ENCODE measurements around the gene OTOG. TPM values are rescaled to one million over a fixed set of nuclear protein-coding genes. Genes with fewer than 3 reads are reported as not detected.
"Not testable (repeated sequence)": the region's sequence is repeated elsewhere in the genome, so short reads cannot be mapped to it uniquely, and the experiment has no call there.

The OTOG gene
- polyA plus RNA-seq, 4 donors: 0.22 to 0.75 (median 0.29) TPM

DNA sequence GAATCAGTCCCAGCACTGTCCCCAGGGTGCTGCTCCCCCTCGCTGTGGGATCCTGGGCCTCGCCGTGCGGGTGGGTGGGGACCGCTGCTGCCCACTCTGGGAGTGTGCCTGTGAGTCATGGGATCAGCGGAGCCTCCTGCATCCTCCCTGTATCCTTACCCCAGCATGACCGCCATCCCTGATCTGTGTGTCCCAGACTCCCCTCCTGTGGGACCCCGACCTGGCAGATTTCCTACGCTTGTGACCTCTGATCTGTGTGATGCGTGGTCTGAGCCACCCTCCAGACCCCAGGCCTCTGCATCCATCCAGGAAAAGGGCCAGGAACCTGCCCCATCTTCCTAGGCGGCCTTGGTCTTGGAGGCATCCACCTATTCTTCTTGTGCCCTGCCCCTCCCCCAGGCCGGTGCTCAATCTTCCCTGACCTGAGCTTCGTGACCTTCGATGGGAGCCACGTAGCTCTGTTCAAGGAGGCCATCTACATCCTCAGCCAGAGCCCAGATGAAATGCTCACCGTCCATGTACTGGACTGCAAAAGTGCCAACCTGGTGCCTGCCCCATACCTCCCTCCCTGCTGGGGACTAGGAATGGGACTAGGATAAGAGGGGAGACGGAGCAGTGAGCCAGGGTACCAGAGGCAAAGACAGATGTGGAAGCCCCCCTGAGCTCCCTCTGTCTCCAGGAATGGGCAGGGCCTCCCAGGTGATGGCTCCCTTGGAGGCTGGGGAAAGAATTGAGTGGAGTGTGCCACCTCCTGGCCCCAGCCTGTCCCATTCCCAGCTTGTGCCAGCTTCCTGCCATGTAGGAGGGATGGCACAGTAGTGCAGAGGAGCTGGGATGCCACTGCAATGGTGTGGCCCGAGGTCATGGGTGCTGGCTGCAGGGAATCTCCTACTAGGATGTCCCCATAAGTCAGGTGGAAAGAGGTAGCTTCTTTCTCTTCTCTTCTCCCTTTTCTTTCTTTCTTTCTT lies 65.4 kb downstream of the OTOG start:
- DNase-seq (ENCODE audit: low read depth in 4 of 4, low spot score in 3 of 4): no peak

DNA sequence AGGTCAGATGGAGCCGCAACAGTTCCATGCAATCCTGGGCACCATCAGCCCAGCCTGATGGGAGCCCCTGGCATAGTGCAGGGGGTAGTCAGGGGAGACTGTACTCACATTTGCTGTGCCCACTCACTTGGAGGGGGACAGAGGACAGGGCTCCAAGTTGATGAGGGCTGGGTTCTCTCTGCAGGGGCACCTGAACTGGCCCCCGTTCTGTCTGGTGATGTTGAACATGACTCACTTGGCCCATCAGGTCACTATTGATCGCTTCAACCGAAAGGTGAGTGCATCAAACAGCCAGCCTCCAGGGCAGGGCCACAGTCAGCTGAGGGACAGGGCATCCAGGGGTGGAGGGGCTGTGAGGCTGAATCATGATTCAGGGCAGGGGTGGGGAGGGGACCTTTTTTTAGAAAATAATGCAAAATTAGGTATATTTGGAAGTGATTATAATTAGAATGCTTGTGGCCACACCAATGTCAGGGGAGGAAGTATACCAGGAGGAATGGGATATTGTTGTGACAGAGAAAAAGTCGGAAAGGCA lies 66.4 kb downstream of the OTOG start:
- DNase-seq (ENCODE audit: low read depth in 4 of 4, low spot score in 3 of 4): no peak

DNA sequence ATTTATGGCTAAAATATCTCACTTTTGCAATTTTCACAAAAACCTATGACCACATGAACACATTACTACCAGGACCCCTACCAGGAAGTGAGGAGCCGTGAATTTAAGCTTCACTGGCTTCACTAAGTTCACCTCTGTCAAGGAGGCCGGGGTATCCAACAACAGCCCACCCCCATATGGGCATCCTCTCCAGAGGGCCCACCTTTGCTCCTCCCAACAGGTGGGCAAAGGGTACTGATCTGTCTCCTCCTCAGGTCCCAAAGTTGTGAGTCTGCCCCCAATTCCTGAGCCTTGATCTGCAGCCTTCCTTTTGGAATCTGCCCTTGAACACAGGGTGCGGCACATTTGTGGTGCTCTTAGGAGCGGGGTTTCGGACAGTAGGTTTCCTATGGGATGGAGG lies 66.9 kb downstream of the OTOG start:
- DNase-seq (ENCODE audit: low read depth in 4 of 4, low spot score in 3 of 4): no peak

GRCh38 chr11:17622711-17623110 lies 75.7 kb downstream of the OTOG start:
- not testable (repeated sequence) for DNase-seq (ENCODE audit: low read depth in 4 of 4, low spot score in 3 of 4)

DNA sequence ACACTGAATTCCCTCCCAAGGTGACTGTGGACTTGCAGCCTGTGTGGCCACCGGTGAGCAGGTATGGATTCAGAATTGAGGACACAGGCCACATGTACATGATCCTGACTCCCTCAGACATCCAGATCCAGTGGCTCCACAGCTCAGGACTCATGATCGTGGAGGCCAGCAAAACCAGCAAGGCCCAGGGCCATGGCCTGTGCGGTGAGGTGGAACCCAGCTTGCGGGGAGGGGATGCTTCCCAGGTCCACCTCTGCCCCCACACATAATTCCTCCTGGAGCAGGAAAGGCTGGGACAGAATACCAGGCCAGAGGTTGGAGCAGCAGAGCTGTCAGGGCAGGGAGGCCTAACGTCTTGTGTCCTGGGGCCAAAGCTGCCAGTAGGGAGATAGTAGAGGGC lies 82.1 kb downstream of the OTOG start:
- no peak for DNase-seq (ENCODE audit: low read depth in 4 of 4, low spot score in 3 of 4)

DNA sequence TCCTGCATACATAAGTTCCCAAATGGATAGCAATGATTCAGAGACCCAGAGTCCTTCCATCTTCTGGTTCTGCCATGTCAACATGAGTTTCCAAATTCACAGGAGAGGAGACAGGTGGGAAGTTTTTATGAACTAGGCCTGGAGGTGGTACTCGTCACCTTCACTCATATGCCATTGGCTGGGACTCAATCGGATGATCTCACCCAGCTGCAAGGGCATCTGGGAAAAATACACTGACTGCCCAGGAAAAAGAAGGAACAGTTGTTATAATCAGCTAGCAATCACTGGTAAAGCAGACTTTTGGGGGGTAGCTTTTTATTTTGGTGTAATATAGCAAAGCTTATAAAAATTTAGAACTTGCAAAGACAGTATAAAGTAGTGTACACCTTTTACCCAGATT lies 83.9 kb downstream of the OTOG start:
- no peak for DNase-seq (ENCODE audit: low read depth in 4 of 4, low spot score in 3 of 4)

GRCh38 chr11:17631702-17632365 lies 84.8 kb downstream of the OTOG start:
- no peak for DNase-seq (ENCODE audit: low read depth in 4 of 4, low spot score in 3 of 4)

DNA sequence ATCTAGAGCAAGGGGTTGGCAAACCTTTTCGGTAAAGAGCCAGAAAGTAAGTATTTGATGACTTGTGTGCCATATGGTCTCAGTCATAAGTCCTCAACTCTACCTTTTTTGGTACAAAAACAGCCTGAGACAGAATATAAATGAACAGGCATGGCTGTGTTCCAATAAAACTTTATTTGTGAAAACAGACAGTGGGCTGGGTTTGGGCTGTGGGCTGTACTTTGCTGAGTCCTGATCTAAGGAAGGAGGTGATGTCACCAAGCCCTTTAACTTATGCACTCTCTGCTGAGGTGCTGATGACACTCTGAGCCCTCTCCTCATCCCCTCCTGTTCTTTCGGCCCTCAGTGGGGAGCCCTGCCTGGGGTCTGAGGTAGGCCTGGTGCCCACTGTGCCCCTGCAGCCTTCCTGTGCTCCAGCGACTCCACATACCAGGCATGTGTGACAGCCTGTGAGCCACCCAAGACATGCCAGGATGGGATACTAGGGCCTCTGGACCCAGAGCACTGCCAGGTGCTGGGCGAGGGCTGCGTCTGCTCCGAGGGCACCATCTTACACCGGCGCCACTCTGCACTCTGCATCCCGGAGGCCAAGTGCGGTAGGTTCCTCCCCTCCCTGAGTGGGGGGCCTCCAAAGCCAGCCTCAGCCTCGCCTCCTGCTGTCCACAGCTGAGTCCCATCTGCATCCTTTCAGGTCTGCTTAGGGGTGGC lies 86.4 kb downstream of the OTOG start:
- DNase-seq (ENCODE audit: low read depth in 4 of 4, low spot score in 3 of 4): no peak

DNA sequence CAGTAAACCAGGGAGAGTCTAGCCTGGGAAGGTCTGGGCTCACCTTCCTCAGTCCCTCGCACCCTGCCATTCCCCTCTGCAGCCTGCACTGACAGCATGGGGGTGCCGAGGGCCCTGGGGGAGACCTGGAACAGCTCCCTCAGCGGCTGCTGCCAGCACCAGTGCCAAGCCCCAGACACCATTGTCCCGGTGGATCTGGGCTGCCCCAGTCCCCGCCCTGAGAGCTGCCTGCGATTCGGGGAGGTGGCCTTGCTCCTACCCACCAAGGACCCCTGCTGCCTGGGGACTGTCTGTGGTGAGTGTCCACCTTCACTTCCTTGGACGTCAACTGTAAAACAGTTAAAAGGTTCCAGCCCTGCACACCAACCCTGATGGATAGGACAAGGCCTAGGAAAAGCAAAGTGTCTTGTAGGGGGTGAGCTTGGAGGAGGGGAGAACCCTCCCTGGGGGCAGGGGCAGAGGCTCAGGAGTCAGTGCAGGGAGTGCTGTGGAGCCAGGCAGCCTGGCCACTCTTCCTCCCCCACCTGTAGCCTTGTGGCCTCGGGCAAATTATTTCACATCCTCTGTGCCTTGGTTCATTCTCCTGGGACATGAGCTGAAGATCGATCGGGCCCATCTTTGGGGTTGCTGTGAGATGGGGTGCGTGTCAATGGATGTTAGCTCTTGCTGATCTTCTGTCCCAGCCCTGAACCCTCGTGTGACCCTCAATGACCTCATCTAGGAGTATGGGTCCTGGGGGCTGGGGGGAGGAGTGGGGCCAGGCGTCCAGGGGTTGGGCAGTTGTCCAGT lies 87.1 kb downstream of the OTOG start:
- DNase-seq (ENCODE audit: low read depth in 4 of 4, low spot score in 3 of 4): no peak

GRCh38 chr11:17634776-17635550 lies 87.9 kb downstream of the OTOG start:
- no peak for DNase-seq (ENCODE audit: low read depth in 4 of 4, low spot score in 3 of 4)

DNA sequence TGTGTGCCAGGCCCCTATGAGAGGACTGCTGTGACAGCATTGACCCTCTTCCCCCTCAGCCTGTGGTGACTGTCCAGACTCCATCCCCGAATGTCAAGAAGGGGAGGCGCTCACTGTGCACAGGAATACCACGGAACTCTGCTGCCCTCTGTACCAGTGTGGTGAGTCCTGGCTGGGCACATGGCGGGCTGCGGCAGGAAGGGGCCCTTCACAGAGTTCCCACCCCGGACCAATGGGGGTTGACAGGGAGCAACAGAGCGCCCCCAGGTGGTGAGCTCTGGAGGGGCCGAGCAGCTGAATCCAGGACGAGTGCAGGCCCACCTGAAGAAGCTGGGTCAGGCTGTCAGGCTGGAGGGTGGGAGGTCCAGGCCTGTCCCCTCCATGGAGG lies 88.5 kb downstream of the OTOG start:
- no peak for DNase-seq (ENCODE audit: low read depth in 4 of 4, low spot score in 3 of 4)

- DNase-seq (ENCODE audit: low read depth in 4 of 4, low spot score in 3 of 4): no peak
Measured at GRCh38 chr11:17636721-17637120, 89.7 kb downstream of the OTOG start.

GRCh38 chr11:17637901-17638300 lies 90.8 kb downstream of the OTOG start:
- DNase-seq (ENCODE audit: low read depth in 4 of 4, low spot score in 3 of 4): no peak

GRCh38 chr11:17638311-17638710 lies 91.3 kb downstream of the OTOG start:
- no peak for DNase-seq (ENCODE audit: low read depth in 4 of 4, low spot score in 3 of 4)

DNA sequence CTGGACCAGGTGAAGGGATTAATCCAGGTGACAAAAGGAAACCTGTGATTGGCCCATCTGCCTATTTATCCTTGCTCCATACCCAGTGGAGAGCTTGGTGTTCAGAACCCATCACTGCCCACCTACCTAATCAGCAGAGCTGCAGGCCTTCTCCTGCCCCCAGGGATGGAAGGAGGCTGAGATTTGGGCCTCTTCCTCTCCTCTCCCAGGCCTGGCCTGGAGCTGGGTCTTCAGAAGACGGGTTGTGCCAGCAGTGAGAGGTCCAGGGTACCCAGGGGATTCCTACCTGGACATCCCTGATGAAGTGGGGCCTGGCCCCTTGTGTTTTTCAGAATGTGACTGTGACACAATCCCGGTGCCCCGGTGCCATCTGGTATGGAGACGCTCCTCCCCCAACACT lies 92.0 kb downstream of the OTOG start:
- DNase-seq (ENCODE audit: low read depth in 4 of 4, low spot score in 3 of 4): no peak

DNA sequence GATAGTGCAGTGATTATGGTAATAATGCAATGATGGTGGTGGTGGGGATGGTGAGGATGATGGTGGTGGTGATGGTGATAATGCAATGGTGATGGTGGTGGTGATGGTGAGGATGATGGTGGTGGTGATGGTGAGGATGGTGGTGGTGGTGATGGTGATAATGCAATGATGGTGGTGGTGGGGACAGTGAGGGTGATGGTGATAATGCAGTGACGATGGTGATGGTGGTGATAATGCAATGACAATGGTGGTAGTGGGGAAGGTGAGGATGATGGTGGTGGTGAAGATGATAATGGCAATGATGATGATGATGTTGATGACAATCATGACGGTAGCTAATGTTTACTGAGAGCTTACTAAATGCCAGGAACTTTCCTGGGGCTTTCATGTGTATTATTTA lies 92.7 kb downstream of the OTOG start:
- DNase-seq (ENCODE audit: low read depth in 4 of 4, low spot score in 3 of 4): no peak

GRCh38 chr11:17640493-17641164 lies 93.6 kb downstream of the OTOG start:
- no peak for DNase-seq (ENCODE audit: low read depth in 4 of 4, low spot score in 3 of 4)

DNA sequence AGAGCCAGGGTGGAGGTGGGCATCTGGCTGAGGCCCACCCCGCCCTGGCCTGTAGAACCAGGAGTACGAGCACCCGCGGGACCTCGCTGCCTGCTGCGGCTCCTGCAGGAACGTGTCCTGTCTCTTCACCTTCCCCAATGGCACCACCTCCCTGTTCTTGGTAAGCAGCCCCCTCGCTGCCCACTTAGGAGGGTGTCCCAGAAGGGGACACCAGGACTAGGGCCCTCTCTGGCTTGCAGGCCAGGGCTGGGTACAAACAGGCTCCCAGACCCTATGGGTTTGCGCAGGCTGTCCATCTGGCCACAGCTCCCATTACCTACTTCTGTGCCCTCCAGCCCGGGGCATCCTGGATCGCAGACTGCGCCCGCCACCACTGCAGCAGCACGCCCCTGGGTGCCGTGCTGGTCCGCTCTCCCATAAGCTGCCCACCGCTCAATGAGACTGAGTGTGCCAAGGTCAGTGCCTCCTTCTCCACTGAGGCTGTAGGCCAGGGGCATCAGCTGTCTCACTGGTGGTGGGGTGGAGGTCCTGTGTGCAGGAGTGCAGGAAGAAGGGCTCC lies 94.8 kb downstream of the OTOG start:
- DNase-seq (ENCODE audit: low read depth in 4 of 4, low spot score in 3 of 4): no peak

- no peak for DNase-seq (ENCODE audit: low read depth in 4 of 4, low spot score in 3 of 4)
Measured at GRCh38 chr11:17642370-17642769, 95.3 kb downstream of the OTOG start.
